ENCODE measurements around the gene HOOK2.

The HOOK2 gene

GRCh38 chr19:12793290-12794195 lies 18.2 kb upstream of the HOOK2 start:
- peak; percentile 76 for DNase-seq

- no peak for DNase-seq
Measured at GRCh38 chr19:12792853-12793289, 17.5 kb upstream of the HOOK2 start.

- no peak for DNase-seq
Measured at GRCh38 chr19:12792051-12792852, 16.9 kb upstream of the HOOK2 start.

GRCh38 chr19:12791345-12792050 lies 16.1 kb upstream of the HOOK2 start, which contains the start of gene JUNB:
JUNB (plus strand) TSS chr19:12791486; CDS start chr19:12791772, 286 bp downstream.
- peak; percentile 86 for DNase-seq

GRCh38 chr19:12790628-12791344 lies 15.4 kb upstream of the HOOK2 start:
- DNase-seq, result no peak

- peak; percentile 96 for DNase-seq
Measured at GRCh38 chr19:12789904-12790619, 14.7 kb upstream of the HOOK2 start.

GRCh38 chr19:12789098-12789903 lies 13.9 kb upstream of the HOOK2 start:
- no peak for DNase-seq

- DNase-seq, result no peak
Measured at GRCh38 chr19:12788682-12789097, 13.3 kb upstream of the HOOK2 start.

GRCh38 chr19:12788042-12788681 lies 12.8 kb upstream of the HOOK2 start:
- DNase-seq, result no peak

GRCh38 chr19:12787458-12787857 lies 12.1 kb upstream of the HOOK2 start:
- no peak for DNase-seq

- DNase-seq, result no peak
Measured at GRCh38 chr19:12786952-12787351, 11.6 kb upstream of the HOOK2 start.

GRCh38 chr19:12786141-12786870 lies 11.0 kb upstream of the HOOK2 start:
- DNase-seq, result no peak

- no peak for DNase-seq
Measured at GRCh38 chr19:12785431-12786031, 10.2 kb upstream of the HOOK2 start.

GRCh38 chr19:12784871-12785430 lies 9.6 kb upstream of the HOOK2 start:
- no peak for DNase-seq

GRCh38 chr19:12784394-12784870 lies 9.1 kb upstream of the HOOK2 start:
- DNase-seq, result no peak

GRCh38 chr19:12783849-12784393 lies 8.6 kb upstream of the HOOK2 start:
- DNase-seq, result no peak

- DNase-seq, result no peak
Measured at GRCh38 chr19:12783291-12783848, 8.0 kb upstream of the HOOK2 start.
